GM12878 (cell line): Measurements from ENCODE around the gene HHAT.

Experiments
- BHLHE40 ChIP-seq, 2 experiments: fragments of 450-650 bp in 1 of 2; IDR thresholded peaks; 2 replicates each; pipeline ENCODE4 v1.6.1; 2011 to 2017; ENCODE audit warnings: low read depth in 2 of 2, borderline replicate concordance in 1 of 2, improper control_type of control experiment in 1 of 2, low read length in 1 of 2, mild to moderate bottlenecking in 1 of 2
- EGR1 ChIP-seq, 2 experiments: IDR thresholded peaks; 1 replicate in 1 of 2; 2 replicates in 1 of 2; pipeline ENCODE4 v1.6.1; 2011 to 2012; ENCODE audit warnings: low read depth in 2 of 2, low read length in 2 of 2, borderline replicate concordance in 1 of 2, mild to moderate bottlenecking in 1 of 2, moderate library complexity in 1 of 2
- SRF ChIP-seq, 2 experiments: IDR thresholded peaks; 2 replicates each; pipeline ENCODE4 v1.6.1; 2011; ENCODE audit warnings: low read depth in 2 of 2, low read length in 2 of 2, mild to moderate bottlenecking in 1 of 2, moderate library complexity in 1 of 2
- TF ChIP-seq, protein P1 (sequence below), 3 experiments: IDR thresholded peaks in 2 of 3; conservative IDR thresholded peaks in 1 of 3; 2 replicates each; pipeline ENCODE4 v1.5.1; 2011; ENCODE audit warnings: low read depth in 3 of 3, low read length in 3 of 3, mild to moderate bottlenecking in 3 of 3, control low read depth in 2 of 3, moderate library complexity in 2 of 3, inconsistent platforms in 1 of 3, mixed read lengths in 1 of 3; ENCODE audit not compliant: control insufficient read depth in 2 of 3, insufficient read depth in 1 of 3; ENCODE audit errors: extremely low read depth in 1 of 3

GRCh38 chr1:210455840-210456603 lies 127.3 kb downstream of the HHAT start:
- TF ChIP-seq, protein P1, sequence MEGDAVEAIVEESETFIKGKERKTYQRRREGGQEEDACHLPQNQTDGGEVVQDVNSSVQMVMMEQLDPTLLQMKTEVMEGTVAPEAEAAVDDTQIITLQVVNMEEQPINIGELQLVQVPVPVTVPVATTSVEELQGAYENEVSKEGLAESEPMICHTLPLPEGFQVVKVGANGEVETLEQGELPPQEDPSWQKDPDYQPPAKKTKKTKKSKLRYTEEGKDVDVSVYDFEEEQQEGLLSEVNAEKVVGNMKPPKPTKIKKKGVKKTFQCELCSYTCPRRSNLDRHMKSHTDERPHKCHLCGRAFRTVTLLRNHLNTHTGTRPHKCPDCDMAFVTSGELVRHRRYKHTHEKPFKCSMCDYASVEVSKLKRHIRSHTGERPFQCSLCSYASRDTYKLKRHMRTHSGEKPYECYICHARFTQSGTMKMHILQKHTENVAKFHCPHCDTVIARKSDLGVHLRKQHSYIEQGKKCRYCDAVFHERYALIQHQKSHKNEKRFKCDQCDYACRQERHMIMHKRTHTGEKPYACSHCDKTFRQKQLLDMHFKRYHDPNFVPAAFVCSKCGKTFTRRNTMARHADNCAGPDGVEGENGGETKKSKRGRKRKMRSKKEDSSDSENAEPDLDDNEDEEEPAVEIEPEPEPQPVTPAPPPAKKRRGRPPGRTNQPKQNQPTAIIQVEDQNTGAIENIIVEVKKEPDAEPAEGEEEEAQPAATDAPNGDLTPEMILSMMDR (IDR thresholded peaks at IDR 0.05 in 2 of 3, conservative IDR thresholded peaks at IDR 0.05 in 1 of 3; ENCODE audit: control insufficient read depth in 2 of 3, extremely low read depth in 1 of 3, insufficient read depth in 1 of 3, low read depth in 3 of 3, low read length in 3 of 3), result no peak
- no peak for TF ChIP-seq EGR1 (IDR thresholded peaks at IDR 0.05; ENCODE audit: borderline replicate concordance in 1 of 2, low read depth in 2 of 2, low read length in 2 of 2)
- TF ChIP-seq BHLHE40 (IDR thresholded peaks at IDR 0.05; ENCODE audit: borderline replicate concordance in 1 of 2, low read depth in 2 of 2, low read length in 1 of 2), result no peak
- no peak for TF ChIP-seq SRF (IDR thresholded peaks at IDR 0.05; ENCODE audit: low read depth in 2 of 2, low read length in 2 of 2)
